A549 (cell line): Measurements from ENCODE around the gene PTPRN2. TPM values are rescaled to one million over a fixed set of nuclear protein-coding genes. Genes with fewer than 3 reads are reported as not detected.

ENCODE experiments used
- ATAC-seq, 2 experiments: fragments of 200-7000 bp in 1 of 2; fragments of >200 bp in 1 of 2; cut with Nextera tagmentation in 1 of 2; cut with Tn5 transposase in 1 of 2; 3 replicates each; pipeline versions ENCODE4 v1.8.0 to v1.9.1; 2018 to 2020; ENCODE audit warnings: mild to moderate bottlenecking in 1 of 2, moderate library complexity in 1 of 2
- CTCF ChIA-PET: fragments of 300-600 bp; sonication (Branson Sonifier 250); formaldehyde crosslinking; extraction: SDS; loops from one replicate; lab custom pipeline; 2021; ENCODE audit warnings: antibody characterized with exemption, inconsistent platforms; lab: Yijun Ruan, JAX
- POLR2A ChIA-PET: fragments of 350-600 bp; formaldehyde crosslinking; extraction: SDS; loops from one replicate; lab custom pipeline; 2021; ENCODE audit warnings: antibody characterized with exemption, inconsistent platforms; lab: Yijun Ruan, JAX
- DNase-seq, 2 experiments: peaks; one replicate each; pipeline versions ENCODE4 v3.0.0 to v3.0.0-alpha.2; 2011 to 2016; ENCODE audit warnings: low read depth in 1 of 2, low spot score in 1 of 2
- FAIRE-seq: peaks from 2 replicates; lab custom pipeline; 2011; peaks lifted over from hg19 to GRCh38; lab: Jason Lieb, UNC
- H3K27ac ChIP-seq, 2 experiments: fragments of >200 bp; sonication (Bioruptor Twin); formaldehyde crosslinking; 3 replicates each; pipeline ENCODE4 v1.5.1; 2016 to 2017
- H3K4me1 ChIP-seq: fragments of >200 bp; sonication (Bioruptor Twin); formaldehyde crosslinking; 3 replicates; pipeline ENCODE4 v1.6.1; 2016
- H3K4me2 ChIP-seq: fragments of >200 bp; sonication (Bioruptor Twin); formaldehyde crosslinking; 3 replicates; pipeline ENCODE4 v1.6.1; 2016
- H3K4me3 ChIP-seq: fragments of >200 bp; sonication (Bioruptor Twin); formaldehyde crosslinking; 3 replicates; pipeline ENCODE4 v1.5.1; 2016
- H3K9me3 ChIP-seq: fragments of >200 bp; sonication (Bioruptor Twin); formaldehyde crosslinking; 3 replicates; pipeline ENCODE4 v1.6.1; 2016
- EHF ChIP-seq: fragments of 250-450 bp; sonication (Bioruptor Pico); IDR thresholded peaks from 2 replicates; pipeline ENCODE4 v1.5.0; 2020; ENCODE audit warnings: mild to moderate bottlenecking
- EHMT2 ChIP-seq: fragments of 200-600 bp; sonication (generic); IDR thresholded peaks from 2 replicates; pipeline ENCODE4 v1.6.1; 2016; ENCODE audit warnings: antibody characterized with exemption, low read depth, mild to moderate bottlenecking, moderate library complexity
- FOSL2 ChIP-seq, 2 experiments: fragments of 450-650 bp in 1 of 2; fragments of >200 bp in 1 of 2; sonication (Bioruptor Twin) in 1 of 2; formaldehyde crosslinking; IDR thresholded peaks; 2 replicates each; pipeline versions ENCODE4 v1.5.0 to v1.6.1; 2016 to 2020; ENCODE audit warnings: mild to moderate bottlenecking in 1 of 2, moderate library complexity in 1 of 2
- HOXB13 ChIP-seq: fragments of 250-450 bp; sonication (Bioruptor Pico); IDR thresholded peaks from 2 replicates; pipeline ENCODE4 v1.5.0; 2020; ENCODE audit warnings: low read depth, mild to moderate bottlenecking, moderate library complexity
- HOXB5 ChIP-seq: fragments of 250-450 bp; sonication (Bioruptor Pico); IDR thresholded peaks from 2 replicates; pipeline ENCODE4 v1.5.0; 2020; ENCODE audit warnings: mild to moderate bottlenecking, moderate library complexity
- JUNB ChIP-seq: fragments of >200 bp; sonication (Bioruptor Twin); formaldehyde crosslinking; IDR thresholded peaks from 2 replicates; pipeline ENCODE4 v1.6.1; 2016
- KDM1A ChIP-seq: fragments of 200-600 bp; sonication (generic); IDR thresholded peaks from 2 replicates; pipeline ENCODE4 v1.6.1; 2016; ENCODE audit warnings: low read depth, mild to moderate bottlenecking
- KDM5A ChIP-seq: fragments of 200-600 bp; sonication (generic); IDR thresholded peaks from 2 replicates; pipeline ENCODE4 v1.6.1; 2016; ENCODE audit warnings: antibody characterized with exemption, mild to moderate bottlenecking
- MYC ChIP-seq: IDR thresholded peaks from 2 replicates; pipeline ENCODE4 v1.6.1; 2012; ENCODE audit warnings: mild to moderate bottlenecking, inconsistent platforms, low read length, improper control_type of control experiment, borderline replicate concordance
- NR3C1 ChIP-seq: fragments of >200 bp; sonication (Bioruptor Twin); formaldehyde crosslinking; IDR thresholded peaks from 3 replicates; pipeline ENCODE4 v1.6.1; 2017
- POLR2A ChIP-seq: IDR thresholded peaks from 2 replicates; pipeline ENCODE4 v1.6.1; 2012; ENCODE audit warnings: mild to moderate bottlenecking, low read length
- SMC3 ChIP-seq: fragments of >200 bp; sonication (Bioruptor Twin); formaldehyde crosslinking; IDR thresholded peaks from 3 replicates; pipeline ENCODE4 v1.6.1; 2018; ENCODE audit warnings: inconsistent platforms
- SREBF2 ChIP-seq: fragments of 450-650 bp; IDR thresholded peaks from 2 replicates; pipeline ENCODE4 v1.6.1; 2014; ENCODE audit warnings: mild to moderate bottlenecking, moderate library complexity
- TFCP2L1 ChIP-seq: fragments of 250-450 bp; sonication (Bioruptor Pico); IDR thresholded peaks from 2 replicates; pipeline ENCODE4 v1.5.0; 2021; ENCODE audit warnings: mild to moderate bottlenecking
- TP53 ChIP-seq: fragments of 250-450 bp; sonication (Bioruptor Pico); IDR thresholded peaks from 2 replicates; pipeline ENCODE4 v1.5.0; 2021; ENCODE audit warnings: mild to moderate bottlenecking, moderate library complexity
- ZNF302 ChIP-seq: fragments of 250-450 bp; sonication (Bioruptor Pico); IDR thresholded peaks from 2 replicates; pipeline ENCODE4 v1.9.0; 2021; ENCODE audit warnings: inconsistent platforms, mild to moderate bottlenecking, moderate library complexity
- WGBS: methylation state at CpG from one replicate; pipeline ENCODE4 v1.1.6; 2017; ENCODE audit errors: missing lambda C conversion rate; 5-methylcytosine and 5-hydroxymethylcytosine counted together
- polyA plus RNA-seq, 4 experiments: library from polyadenylated mRNA; depleted of rRNA in 3 of 4; stranded (reverse); fragments of >200 nt; fragmentation: RNase III in 1 of 4; extraction: RNeasy Plus Mini Kit Qiagen cat#74134 plus additional on column Dnase treatment in 1 of 4; gene quantifications; 2 replicates in 3 of 4; 3 replicates in 1 of 4; pipeline ENCODE4 v1.2.3, GENCODE V29; 2011 to 2017
- TF ChIP-seq, protein P1 (sequence below): fragments of 200-600 bp; sonication (generic); IDR thresholded peaks from 2 replicates; pipeline ENCODE4 v1.6.1; 2016; ENCODE audit warnings: antibody characterized with exemption, mild to moderate bottlenecking, moderate library complexity
- TF ChIP-seq, protein P2 (sequence below): IDR thresholded peaks from 2 replicates; pipeline ENCODE4 v1.6.1; 2012
- TF ChIP-seq, protein P3 (sequence below): fragments of 450-650 bp; IDR thresholded peaks from 2 replicates; pipeline ENCODE4 v1.6.1; 2014; ENCODE audit warnings: antibody characterized with exemption
- TF ChIP-seq, protein P4 (sequence below): fragments of >200 bp; sonication (Bioruptor Twin); formaldehyde crosslinking; IDR thresholded peaks from 3 replicates; pipeline ENCODE4 v1.5.1; 2016

Gene PTPRN2
- polyA plus RNA-seq, 2 of the 4 experiments (the other 2 are of a cell fraction) = 0.41 to 1.2 TPM

DNA sequence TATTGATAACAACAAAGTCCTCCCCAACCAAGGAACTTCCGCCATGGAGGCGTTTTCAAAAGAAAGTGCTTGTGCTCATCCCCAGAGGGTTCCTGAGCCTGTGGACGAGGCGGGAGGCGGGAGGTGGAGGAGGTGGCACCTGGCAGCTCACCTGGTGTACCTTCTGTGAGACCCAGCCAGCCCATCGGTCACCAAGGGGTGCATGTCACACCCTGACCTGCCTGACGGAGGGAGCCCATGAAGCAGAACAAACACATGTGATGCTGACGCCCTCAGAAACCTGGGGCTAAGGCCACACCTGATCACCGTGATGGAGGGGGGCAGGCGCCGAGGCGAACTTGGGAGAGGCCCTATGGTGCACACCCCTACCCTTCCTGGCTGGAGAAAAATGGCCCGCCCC is 792.0 kb downstream of the PTPRN2 start:
- 45% methylated on average over 10 of the region's 13 CpGs for WGBS
- H3K27ac ChIP-seq = no peak overlapping the region
- H3K4me3 ChIP-seq = no peak overlapping the region
- no peak overlapping the region for H3K4me2 ChIP-seq
- ATAC-seq = no peak
- POLR2A ChIA-PET = no interaction called here
- TF ChIP-seq EHMT2 (no peak), TP53 (CRISPR knock-in tag) (no peak), HOXB5 (CRISPR knock-in tag) (no peak), TFCP2L1 (CRISPR knock-in tag) (no peak)
- TF ChIP-seq, protein P1, sequence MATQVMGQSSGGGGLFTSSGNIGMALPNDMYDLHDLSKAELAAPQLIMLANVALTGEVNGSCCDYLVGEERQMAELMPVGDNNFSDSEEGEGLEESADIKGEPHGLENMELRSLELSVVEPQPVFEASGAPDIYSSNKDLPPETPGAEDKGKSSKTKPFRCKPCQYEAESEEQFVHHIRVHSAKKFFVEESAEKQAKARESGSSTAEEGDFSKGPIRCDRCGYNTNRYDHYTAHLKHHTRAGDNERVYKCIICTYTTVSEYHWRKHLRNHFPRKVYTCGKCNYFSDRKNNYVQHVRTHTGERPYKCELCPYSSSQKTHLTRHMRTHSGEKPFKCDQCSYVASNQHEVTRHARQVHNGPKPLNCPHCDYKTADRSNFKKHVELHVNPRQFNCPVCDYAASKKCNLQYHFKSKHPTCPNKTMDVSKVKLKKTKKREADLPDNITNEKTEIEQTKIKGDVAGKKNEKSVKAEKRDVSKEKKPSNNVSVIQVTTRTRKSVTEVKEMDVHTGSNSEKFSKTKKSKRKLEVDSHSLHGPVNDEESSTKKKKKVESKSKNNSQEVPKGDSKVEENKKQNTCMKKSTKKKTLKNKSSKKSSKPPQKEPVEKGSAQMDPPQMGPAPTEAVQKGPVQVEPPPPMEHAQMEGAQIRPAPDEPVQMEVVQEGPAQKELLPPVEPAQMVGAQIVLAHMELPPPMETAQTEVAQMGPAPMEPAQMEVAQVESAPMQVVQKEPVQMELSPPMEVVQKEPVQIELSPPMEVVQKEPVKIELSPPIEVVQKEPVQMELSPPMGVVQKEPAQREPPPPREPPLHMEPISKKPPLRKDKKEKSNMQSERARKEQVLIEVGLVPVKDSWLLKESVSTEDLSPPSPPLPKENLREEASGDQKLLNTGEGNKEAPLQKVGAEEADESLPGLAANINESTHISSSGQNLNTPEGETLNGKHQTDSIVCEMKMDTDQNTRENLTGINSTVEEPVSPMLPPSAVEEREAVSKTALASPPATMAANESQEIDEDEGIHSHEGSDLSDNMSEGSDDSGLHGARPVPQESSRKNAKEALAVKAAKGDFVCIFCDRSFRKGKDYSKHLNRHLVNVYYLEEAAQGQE = no peak
- TF ChIP-seq, protein P2, sequence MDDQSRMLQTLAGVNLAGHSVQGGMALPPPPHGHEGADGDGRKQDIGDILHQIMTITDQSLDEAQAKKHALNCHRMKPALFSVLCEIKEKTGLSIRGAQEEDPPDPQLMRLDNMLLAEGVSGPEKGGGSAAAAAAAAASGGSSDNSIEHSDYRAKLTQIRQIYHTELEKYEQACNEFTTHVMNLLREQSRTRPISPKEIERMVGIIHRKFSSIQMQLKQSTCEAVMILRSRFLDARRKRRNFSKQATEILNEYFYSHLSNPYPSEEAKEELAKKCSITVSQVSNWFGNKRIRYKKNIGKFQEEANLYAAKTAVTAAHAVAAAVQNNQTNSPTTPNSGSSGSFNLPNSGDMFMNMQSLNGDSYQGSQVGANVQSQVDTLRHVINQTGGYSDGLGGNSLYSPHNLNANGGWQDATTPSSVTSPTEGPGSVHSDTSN = no peak
- TF ChIP-seq, protein P3, sequence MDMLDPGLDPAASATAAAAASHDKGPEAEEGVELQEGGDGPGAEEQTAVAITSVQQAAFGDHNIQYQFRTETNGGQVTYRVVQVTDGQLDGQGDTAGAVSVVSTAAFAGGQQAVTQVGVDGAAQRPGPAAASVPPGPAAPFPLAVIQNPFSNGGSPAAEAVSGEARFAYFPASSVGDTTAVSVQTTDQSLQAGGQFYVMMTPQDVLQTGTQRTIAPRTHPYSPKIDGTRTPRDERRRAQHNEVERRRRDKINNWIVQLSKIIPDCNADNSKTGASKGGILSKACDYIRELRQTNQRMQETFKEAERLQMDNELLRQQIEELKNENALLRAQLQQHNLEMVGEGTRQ = no peak
- TF ChIP-seq, all 56 proteins: peak for 0
- no peaks in the 10 kb centered on the region for H3K4me1 ChIP-seq
- FAIRE-seq (no peak), DNase-seq (no peak)
- CTCF ChIA-PET = no interaction called here
- H3K9me3 ChIP-seq = no peaks in the 10 kb centered on the region

DNA sequence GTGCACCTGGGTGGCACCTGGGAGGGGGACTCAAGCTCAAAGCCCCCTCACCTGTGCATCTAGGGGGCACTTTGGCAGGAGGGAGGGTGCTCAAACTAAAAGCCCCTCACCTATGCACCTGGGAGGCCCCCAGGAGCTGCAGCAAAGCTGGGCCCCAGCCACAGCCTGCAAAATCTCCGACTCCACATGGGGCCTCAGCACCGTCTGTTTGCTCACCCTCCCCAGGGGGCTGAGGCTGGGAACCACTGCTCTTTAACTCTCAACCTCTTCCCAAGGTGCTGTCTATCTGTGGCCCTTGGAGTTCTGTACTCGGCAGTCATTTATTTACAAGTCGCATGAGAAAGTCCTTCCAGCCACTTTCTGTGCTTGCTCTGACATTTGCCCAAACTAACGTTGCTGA is 792.4 kb downstream of the PTPRN2 start:
- TF ChIP-seq HOXB13 (no peak), MYC (no peak), ZNF302 (no peak), SMC3 (no peak), HOXB5 (CRISPR knock-in tag) (no peak), POLR2A (no peak), JUNB (no peak), SREBF2 (no peak), EHF (CRISPR knock-in tag) (no peak), FOSL2 (IDR thresholded peaks at IDR 0.05) (no peak), FOSL2 (CRISPR knock-in tag; IDR thresholded peaks at IDR 0.05) (no peak), KDM5A (no peak), KDM1A (no peak), NR3C1 (no peak)
- TF ChIP-seq, protein P4, sequence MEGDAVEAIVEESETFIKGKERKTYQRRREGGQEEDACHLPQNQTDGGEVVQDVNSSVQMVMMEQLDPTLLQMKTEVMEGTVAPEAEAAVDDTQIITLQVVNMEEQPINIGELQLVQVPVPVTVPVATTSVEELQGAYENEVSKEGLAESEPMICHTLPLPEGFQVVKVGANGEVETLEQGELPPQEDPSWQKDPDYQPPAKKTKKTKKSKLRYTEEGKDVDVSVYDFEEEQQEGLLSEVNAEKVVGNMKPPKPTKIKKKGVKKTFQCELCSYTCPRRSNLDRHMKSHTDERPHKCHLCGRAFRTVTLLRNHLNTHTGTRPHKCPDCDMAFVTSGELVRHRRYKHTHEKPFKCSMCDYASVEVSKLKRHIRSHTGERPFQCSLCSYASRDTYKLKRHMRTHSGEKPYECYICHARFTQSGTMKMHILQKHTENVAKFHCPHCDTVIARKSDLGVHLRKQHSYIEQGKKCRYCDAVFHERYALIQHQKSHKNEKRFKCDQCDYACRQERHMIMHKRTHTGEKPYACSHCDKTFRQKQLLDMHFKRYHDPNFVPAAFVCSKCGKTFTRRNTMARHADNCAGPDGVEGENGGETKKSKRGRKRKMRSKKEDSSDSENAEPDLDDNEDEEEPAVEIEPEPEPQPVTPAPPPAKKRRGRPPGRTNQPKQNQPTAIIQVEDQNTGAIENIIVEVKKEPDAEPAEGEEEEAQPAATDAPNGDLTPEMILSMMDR = no peak
- POLR2A ChIA-PET = no interaction called here

More for the DNA sequence above, 792.4 kb downstream of the PTPRN2 start:
- Histone ChIP-seq H3K4me2 (no peak overlapping the region), H3K27ac (no peak overlapping the region), H3K9me3 (no peaks in the 10 kb centered on the region), H3K4me3 (no peak overlapping the region), H3K4me1 (no peaks in the 10 kb centered on the region)
- no peak for FAIRE-seq
- no peak for ATAC-seq
- WGBS = 48% methylated on average over 5 of the region's 5 CpGs
- DNase-seq = no peak
- CTCF ChIA-PET = interaction anchor here (1.0 kb wide), 1 partner anchor 9 kb away, joined by 3 read pairs; no protein-coding TSS in a partner anchor
